NCI-H146 (cell line): ENCODE results near the gene SLC25A29.
"Not testable (repeated sequence)": the region's sequence is repeated elsewhere in the genome, so short reads cannot be mapped to it uniquely, and the experiment has no call there.

Experiments used
- DNase-seq: peaks from one replicate; lab custom pipeline; 2025; lab: John Stamatoyannopoulos, UW

SLC25A29 gene, protein sequence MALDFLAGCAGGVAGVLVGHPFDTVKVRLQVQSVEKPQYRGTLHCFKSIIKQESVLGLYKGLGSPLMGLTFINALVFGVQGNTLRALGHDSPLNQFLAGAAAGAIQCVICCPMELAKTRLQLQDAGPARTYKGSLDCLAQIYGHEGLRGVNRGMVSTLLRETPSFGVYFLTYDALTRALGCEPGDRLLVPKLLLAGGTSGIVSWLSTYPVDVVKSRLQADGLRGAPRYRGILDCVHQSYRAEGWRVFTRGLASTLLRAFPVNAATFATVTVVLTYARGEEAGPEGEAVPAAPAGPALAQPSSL

DNA sequence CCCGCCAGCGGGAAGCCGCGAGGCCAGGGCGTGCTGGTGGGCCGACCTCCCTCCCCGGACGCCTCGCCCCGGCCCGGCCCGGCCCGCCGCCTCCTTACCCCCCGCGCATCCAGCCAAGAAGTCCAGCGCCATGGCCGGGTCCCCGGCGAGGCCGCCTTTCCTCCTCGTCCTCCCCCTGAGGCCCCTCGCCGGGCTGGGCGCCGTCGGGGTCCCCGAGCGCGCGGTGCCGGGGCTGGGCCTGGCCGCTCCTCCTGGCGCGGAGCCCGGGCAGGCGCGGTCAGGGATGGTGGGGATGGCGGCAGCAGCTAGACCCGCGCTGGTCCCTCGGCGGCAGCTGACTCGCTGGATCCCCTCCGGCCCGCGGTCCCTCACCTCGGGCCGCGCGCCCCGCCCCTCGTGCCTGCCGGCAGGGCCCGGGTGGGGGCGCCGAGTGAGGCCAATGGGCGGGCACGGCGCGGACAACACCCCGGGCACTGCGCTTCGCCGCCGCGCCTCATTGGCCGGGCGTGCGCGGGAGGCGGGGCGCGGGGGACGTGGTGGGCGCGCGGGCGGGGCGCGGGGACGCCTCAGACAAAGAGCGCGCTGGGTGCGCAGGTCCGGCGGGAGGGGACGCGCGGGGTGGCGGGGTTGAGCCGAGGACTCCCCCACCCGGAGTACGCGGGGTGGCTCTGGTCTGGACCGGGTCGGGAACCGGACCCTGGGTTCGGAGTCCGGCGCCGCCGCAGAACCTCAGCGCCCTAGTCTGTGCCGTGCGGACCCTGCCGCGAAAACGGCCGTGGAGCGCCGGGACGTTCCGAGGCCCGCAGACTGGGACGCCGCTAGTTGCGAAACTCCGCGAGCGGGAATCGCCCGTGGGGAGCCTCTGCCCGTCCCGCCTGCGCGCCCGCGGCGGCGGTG, at the start of gene SLC25A29:
Gene SLC25A29 (minus strand): TSS at position 344 of the 897 bp plus-strand sequence. CDS start 212 bp downstream, at position 132.
- peak; percentile 89 for DNase-seq

DNA sequence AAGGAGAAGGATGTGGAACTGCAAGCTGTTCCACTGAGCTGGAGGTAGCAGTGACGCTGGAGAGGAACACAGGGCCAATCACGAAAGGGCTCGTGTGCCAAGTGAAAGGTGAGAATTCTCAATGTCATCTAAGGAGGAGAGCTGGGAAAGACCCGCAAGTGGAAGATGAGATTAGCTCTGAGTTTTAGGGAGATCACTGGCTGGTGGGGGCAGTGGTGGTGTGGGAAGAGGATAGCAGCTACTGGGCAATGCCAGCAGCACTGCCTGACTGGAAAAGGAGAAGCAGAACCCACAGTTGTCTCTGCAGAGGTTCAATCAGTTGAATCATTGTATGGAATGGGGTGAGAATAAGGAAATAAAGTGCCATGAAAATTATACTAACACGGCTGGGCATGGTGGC, 44.7 kb upstream of the SLC25A29 start:
- no peak for DNase-seq

DNA sequence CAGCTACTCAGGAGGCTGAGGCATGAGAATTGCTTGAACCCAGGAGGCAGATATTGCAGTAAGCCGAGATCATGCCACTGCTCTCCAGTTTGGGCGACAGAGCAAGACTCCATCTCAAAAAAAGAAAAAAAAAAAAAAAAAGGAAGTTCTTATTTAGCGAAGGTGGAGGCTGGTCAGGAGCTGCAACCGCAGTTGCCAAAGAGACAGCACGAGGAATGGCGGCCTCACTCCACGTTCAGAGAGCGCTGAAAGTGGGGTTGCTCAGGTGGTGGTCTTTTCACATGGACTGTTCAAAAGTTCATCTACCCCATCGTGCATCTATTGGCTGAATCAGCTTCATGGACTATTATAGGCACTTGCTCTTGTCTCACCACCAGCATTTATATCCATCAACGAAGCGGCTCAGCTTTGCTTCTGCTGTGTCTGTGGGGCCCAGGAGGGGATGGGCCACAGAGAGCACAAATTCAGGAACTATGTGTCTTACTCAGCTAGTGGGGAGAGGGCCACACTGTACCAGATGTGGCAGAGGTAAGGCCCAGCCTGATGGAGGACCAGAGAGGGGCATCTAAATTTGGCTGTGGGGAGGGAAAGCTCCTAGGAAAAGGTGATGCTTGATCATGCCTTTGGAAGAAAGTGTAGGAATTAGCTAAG, 44.2 kb upstream of the SLC25A29 start:
- DNase-seq = no peak

DNA sequence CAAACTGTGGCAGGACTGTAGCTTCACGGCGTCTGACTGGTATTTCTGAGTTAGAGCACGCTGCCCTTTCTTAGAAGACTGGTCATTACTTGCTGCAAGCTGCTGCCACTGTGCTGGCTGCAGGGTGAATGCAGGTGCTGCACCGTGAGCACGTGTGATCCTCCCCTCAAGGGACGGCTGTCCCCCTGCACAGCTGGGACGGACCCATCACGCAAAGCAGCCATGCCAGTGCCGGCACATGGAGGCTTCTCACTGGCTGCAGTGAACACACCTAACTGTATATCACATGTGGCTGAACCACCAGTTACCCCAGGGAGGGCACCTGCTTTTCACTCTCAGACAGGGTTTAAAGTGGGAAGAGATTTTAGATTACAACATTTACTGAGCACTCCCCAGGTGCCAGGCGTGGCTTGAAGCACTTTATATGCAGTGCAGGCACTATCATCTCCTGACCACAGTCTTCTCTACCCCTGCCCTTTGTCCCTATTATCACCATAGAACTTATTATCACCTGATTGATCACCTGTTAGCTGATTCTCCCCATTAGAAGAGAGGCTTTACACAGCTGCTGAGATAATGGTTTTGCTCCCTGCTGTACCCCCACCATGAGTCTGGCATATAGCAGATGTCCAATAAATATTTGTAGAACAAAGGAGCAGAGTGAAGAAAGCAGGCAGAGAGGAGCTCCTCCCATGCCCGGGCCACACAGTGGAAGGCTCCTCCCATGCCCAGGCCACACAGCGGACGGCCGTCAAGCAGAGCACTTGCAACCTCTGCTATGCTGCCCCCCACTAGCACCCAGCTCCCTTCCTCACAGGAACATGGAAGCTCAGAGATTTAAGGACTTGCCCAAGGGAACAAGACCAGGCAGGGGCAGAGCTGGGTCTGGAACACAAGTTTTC, 42.8 kb upstream of the SLC25A29 start:
- DNase-seq = peak; percentile 95

DNA sequence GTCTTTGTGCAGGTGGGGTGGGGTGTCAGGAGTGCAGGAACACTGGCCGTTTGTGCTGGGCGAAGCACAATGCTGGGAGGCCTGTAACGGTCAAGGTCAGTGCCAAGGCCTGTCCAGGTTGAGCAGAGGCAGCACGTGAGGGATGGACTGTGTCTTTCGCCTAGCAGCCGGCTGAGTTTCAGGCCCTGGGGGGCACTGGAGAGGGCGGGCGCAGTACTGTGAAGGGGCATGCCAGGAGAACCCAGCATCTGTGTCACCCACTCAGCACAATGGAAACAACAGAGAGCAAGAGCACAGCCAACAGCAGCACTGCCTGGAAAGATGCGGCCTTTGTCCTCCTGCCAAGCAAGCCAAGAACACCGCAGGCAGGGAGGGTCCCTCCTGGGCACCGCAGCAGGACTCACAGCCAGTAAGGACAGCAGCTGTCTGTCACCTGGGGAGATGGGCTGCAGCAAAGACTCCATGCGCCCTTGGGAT, 42.0 kb upstream of the SLC25A29 start:
- peak; percentile 82 for DNase-seq

DNA sequence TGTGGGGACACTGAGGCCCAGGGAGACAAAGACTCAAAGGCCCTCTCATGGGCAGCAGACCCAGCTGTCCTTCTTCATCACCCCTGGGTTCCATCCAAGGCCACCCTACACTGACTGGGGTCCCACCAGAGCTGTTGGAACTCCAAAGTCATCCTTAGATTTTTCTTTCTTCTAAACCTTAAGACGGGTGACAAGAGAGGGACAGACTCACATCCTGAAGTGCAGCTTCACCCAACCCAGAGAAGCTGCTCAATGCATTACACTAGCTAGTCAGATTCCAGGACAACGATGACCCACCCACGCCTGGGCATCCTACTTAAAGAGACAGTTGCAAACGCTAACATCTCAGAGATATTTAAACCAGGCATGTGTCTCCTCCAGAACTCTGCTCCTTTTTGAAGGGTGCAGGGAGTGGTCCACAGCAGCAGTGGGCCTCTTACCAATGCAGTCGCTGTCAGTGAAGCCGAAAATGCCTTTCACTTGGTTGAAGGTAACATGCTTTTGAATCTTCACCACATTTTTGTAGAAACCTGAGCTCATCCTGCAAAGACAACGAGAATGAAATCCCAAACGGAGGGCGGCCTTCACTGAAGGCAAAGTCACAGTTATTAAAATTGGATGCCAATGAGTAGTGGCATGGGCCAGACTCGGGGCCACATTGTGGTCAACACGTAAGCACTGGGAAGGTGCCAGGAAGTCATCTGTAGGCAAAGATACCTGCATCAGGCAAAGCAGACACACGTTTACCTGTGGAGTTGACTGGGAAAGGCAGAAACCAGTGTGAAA, 40.3 kb upstream of the SLC25A29 start:
- no peak for DNase-seq

DNA sequence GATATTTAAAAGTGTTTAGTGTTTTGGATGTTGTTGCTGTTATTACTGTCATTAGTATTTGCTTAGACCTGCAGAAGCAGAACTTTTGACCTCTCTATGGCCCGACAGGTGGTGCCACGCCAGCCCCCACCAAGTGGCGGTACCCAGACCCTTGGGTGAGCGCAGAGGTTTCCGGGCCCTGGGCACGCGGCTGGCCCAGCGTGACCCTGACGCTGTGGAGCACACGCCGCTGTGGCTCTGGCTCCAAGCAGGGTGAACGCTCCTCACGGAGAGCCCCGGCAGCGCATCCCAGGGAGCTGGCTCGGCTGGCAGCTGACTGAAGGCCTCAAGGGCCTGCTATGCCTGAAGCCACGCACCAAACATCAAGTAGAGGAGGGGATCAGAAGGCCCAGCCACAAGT, 39.5 kb upstream of the SLC25A29 start:
- DNase-seq = no peak

DNA sequence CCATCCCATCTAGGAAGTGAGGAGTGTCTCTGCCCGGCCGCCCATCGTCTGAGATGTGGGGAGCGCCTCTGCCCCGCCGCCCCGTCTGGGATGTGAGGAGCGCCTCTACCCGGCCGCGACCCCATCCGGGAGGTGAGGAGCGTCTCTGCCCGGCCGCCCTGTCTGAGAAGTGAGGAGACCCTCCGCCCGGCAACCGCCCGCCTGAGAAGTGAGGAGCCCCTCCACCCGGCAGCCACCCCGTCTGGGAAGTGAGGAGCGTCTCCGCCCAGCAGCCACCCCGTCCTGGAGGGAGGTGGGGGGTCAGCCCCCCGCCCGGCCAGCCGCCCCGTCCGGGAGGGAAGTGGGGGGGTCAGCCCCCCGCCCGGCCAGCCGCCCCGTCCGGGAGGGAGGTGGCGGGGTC, 38.4 kb upstream of the SLC25A29 start:
- not testable (repeated sequence) for DNase-seq

DNA sequence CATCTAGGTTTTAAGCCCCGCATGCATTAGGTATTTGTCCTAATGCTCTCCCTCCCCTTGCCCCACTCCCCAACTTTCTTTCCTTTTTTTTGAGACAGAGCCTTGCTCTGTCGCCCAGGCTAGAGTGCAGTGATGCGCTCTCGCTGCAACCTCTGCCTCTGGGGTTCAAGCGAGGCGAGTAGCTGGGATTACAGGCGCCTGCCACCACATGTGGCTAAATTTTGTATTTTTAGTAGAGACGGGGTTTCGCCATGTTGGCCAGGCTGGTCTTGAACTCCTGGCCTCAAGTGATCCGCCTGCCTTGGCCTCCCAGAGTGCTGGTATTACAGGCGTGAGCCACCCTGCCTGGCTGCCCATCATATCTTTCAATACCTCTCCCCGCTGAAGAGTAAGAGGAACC, 36.6 kb upstream of the SLC25A29 start:
- DNase-seq = not testable (repeated sequence)

DNA sequence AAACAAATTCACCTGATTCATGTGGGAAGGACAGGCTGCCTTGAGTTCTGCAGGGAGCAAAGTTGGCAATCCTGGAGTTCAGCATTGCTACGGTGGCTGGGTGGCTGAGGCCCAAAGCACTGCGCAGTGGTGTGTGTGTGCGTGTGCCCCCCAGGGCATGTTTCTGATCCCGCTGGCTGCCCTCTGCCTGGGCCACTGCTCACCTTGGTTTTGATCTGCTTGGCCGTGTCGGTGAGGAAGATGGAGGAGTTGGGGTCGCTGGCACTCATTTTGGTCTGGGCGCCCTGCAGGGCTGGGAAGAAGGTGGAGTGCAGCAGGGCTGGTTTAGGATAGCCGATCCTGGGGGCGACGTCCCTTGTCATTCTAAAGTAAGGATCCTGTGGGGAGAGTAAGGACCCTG, 36.0 kb upstream of the SLC25A29 start:
- no peak for DNase-seq

DNA sequence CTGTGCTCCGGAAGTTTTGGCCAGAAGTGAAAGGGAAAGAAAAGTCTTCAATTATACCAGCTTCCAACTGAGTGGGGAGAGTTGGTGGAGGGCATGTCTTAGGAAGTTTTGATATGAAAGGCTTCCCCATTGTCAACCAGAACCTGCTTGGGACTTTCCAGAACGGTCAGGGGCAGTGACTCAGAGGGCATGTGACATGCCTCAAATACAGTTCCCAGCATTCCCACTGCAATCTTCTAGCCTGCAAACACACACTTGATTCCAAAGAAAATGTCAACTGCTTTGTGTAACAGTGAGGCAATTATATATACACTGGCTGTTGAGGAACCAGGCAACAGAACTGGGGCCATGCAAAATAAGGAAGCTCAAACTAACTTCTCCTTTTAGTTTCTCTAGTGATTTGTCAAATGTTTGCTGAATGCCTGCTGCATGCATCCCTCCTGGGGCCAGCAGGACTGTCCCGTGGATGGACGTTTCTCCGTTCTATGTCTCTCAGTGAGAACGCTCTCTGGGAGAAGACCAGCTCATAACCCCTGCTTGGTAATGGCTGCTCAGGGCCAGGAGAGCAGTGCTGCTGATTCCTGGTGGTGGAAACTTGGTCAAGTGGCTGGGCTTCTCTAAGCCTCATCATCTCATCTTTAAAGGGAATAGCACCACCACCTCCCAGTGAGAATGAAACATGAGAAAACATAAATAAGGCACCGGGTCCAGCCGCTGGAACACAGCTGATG, 35.2 kb upstream of the SLC25A29 start:
- no peak for DNase-seq

DNA sequence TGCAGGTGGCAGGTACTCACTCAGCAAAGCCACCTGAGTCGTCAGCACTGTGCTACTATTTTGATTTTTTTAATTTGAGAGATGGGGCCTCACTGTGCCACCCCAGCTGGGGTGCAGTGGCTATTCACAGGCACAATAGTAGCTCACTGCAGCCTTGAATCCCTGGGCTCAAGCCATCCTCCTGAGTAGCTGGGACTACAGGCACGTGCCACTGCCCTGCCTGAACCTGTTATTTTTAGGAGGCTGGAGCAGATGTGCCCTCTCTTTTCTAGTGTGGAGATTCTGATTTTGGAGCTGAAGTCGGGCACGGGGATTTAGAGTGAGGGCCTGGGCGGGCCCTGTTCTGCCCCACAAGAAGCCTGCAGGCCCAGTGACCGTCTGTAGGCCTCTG, 34.2 kb upstream of the SLC25A29 start:
- DNase-seq = no peak

DNA sequence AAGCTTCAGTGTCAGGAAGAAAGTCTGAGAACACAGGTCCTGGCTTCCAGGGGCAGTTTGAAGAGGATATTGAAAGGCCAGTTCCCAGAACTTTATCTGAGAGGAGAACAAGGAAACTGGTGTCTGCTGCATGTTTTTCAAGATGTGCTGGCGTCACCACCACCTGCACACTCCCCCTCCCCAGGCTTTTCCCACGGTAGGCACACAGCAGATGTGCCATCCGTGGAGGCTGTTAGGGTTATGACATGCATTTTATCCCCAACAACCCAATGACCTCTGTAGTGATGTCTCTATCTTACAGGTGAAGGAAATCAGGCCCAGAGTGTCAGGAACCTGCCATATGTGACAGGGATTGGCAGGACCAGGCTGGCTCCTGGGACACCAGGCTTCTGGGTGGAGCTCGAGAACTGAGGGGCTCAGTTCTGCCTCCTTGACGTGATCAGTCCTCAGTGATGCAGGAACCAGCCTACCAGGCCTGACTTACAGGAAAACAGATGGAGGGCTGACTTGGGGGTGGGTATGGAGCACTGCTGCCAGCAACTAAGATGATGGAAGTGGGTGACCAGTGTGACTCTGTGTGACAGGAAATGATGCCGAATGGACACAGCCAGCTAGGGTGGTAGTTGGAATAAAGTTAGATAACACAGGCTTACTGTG, 33.6 kb upstream of the SLC25A29 start:
- DNase-seq = no peak

DNA sequence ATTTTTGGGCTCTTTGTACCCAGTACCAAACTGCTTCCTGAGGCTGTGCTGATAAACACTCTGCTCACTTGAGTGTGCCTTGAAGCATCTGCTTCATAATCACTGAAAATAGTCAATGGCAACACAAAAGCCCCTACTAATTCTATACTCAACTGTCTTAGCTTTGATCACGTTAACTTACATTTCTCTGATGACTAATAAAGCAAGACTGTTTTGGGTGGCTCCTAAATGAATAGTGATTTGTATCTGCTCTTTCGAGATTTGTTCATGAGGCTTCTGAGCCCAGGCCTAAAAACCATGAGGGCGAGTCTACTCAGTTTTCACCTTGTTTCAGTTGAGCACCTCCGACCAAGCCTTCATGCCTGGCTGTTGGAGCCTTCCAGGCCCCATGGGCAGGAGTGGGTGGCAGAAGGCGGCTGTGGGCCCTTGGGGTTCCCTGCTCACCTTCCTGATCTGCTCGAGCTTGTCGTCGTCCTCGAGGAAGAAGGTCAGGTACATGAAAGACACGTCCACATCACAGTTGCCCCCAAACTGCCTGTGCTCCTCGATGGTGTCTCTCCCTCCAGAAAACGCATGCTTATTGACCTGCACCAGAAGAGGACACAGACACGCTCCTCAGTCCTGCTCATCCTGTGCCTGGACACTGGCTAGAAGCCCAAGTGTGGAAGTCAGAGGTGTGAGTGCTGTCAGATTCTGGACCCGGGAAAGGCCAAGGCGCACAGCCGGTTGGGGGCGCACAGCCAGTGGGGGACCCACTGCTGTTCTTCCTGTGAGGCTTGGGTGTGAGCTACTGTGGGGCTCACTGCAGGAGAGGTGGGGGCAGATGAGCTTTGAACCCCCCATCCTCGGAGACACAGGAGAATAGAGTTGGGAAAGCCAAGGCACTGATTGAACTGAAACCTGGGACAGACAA, 30.6 kb upstream of the SLC25A29 start:
- no peak for DNase-seq

DNA sequence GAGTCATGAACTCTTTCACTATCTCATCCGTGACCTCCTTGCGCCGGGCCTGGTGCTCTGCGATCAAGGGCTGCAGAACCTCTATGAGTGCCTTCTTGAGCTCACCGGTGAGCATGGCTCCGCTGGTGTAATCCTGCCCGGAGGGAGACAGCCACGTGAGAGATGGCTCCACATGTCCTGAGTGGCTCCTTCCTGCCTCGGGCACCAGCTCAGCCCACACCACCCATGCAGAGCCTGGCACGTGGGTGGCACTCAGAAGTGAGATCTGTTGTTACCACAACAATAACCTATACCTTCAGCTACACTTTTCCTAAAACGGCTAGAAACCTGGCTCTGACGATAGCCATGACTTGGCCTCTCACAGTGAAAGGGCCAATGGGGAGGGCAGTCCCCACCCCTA, 28.7 kb upstream of the SLC25A29 start:
- no peak for DNase-seq

DNA sequence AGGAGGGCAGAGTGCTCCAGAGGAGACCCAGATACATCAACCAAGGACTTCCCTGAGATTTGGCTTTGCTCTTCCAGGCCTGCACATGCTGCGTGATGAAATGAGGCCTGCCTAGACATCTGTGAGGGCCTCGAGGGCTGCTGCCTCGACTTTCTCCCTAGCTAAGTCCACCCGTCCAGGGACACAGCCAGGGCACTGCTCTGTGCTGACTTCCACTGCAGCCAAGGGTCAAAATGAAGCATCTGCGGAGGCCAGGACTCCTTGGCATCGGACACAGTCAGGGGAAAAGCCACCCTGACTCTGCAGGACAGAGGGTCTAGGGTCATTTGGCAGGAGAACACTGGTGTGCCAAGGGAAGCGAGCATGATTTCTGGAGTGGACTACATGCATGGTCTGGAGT, 27.6 kb upstream of the SLC25A29 start:
- no peak for DNase-seq

DNA sequence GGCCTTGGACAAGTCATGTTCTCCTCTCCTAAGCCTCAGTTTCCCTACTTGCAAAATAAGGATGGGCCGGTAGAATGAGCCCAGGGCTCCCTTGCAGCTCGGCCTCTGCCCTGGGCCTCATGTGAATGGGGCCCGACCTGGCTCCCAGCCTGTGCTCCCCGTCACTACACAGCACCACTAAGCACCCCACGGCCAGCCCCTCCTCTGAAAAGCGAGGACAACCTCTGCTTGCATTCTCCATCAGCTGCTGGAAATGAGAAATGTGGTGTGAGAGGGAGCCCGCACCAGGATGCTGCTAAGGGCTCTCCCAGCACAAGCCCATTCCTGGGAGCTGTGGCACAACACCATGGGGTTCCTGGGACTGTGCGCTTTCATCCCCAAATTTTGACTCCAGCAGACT, 27.1 kb upstream of the SLC25A29 start:
- DNase-seq = no peak

DNA sequence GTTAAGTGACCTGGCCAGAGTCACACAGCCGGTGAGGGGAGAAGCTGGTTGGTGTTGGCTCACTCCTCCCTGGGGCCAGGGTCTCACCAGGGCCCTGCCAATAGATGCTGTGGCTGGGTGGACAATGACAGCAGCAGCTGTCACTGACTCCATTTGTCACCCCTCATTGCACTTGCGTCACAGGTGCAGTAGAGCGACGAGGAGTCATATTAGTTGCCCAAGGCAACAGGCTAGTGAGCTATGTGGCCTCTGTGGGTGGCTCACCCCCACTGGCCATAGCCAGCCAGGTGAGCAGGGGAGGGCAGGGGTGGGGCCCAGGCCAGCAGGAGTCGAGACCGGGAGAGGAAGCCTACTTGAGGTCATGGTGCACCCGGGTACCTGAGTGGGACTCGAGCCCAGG, 26.6 kb upstream of the SLC25A29 start:
- peak; percentile 88 for DNase-seq
